OCI-LY3 (cell line): ENCODE data around the gene PYGO1.

Experiments used
- CTCF ChIP-seq: fragments of 200-600, 300-600 bp; sonication (generic); IDR thresholded peaks from 2 replicates; pipeline ENCODE4 v1.5.1; 2014; ENCODE audit warnings: antibody characterized with exemption, low read length, low read depth
- EZH2phosphoT487 ChIP-seq: fragments of 200-600 bp; shearing (Covaris generic); IDR thresholded peaks from 2 replicates; pipeline ENCODE4 v1.6.1; 2018; ENCODE audit warnings: antibody characterized with exemption, mixed run types, low read depth

DNA sequence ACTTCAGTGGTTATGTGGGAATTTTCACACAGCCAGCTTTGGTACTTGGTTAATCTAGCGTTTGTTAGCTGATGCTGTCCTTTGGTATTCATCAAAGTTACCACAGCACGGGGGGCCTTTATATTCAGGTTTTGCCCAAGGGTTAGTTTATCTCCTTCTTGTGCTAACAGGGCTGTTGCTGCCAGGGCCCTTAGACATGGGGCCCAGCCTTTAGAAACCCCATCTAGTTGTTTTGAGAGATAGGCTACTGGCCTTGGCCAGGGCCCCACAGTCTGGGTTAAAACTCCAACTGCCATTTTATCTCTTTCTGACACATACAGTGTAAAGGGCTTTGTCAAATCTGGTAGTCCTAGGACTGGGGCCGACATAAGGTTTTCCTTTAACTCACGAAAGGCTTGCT is 72.7 kb downstream of the PYGO1 start:
- no peak for TF ChIP-seq CTCF
- TF ChIP-seq EZH2phosphoT487, result no peak
